ENCODE data around the gene ATG13.
"Not testable (repeated sequence)": the region's sequence is repeated elsewhere in the genome, so short reads cannot be mapped to it uniquely, and the experiment has no call there.

ATG13 gene

GRCh38 chr11:46649180-46649738 is 31.9 kb downstream of the ATG13 start:
- DNase-seq = no peak

- no peak for DNase-seq
These were observed 38.3 kb downstream of the ATG13 start for GRCh38 chr11:46655631-46656030.

GRCh38 chr11:46657186-46657585 is 39.8 kb downstream of the ATG13 start:
- DNase-seq = no peak

GRCh38 chr11:46658259-46658658 is 40.9 kb downstream of the ATG13 start:
- no peak for DNase-seq

GRCh38 chr11:46659908-46660307 is 42.6 kb downstream of the ATG13 start:
- no peak for DNase-seq

- no peak for DNase-seq
These were observed 44.5 kb downstream of the ATG13 start for GRCh38 chr11:46661836-46662235.

- DNase-seq = no peak
These were observed 45.0 kb downstream of the ATG13 start for GRCh38 chr11:46662366-46662765.

GRCh38 chr11:46663277-46663940 is 46.1 kb downstream of the ATG13 start:
- DNase-seq = no peak

- no peak for DNase-seq
These were observed 47.3 kb downstream of the ATG13 start for GRCh38 chr11:46664612-46665011.

- no peak for DNase-seq
These were observed 48.0 kb downstream of the ATG13 start for GRCh38 chr11:46665356-46665755.

GRCh38 chr11:46666516-46666915 is 49.2 kb downstream of the ATG13 start:
- no peak for DNase-seq

GRCh38 chr11:46667043-46667481 is 49.7 kb downstream of the ATG13 start:
- no peak for DNase-seq

- no peak for DNase-seq
These were observed 51.2 kb downstream of the ATG13 start for GRCh38 chr11:46668480-46669085.

- DNase-seq = peak in 1 of 2 donors; percentile 16
These were observed 52.4 kb downstream of the ATG13 start for GRCh38 chr11:46669711-46670139.

GRCh38 chr11:46670521-46670920 is 53.2 kb downstream of the ATG13 start:
- not testable (repeated sequence) for DNase-seq

- DNase-seq = no peak
These were observed 54.6 kb downstream of the ATG13 start for GRCh38 chr11:46671958-46672315.

GRCh38 chr11:46672381-46672839 is 55.1 kb downstream of the ATG13 start:
- DNase-seq = no peak

- DNase-seq = no peak
These were observed 56.5 kb downstream of the ATG13 start for GRCh38 chr11:46673713-46674462.

GRCh38 chr11:46674463-46675287 is 57.3 kb downstream of the ATG13 start:
- peak in 1 of 2 donors; percentile 11 for DNase-seq

GRCh38 chr11:46675288-46675851 is 58.0 kb downstream of the ATG13 start:
- DNase-seq = no peak

GRCh38 chr11:46675949-46676348 is 58.6 kb downstream of the ATG13 start:
- DNase-seq = no peak

- peak in 1 of 2 donors; percentile 45 for DNase-seq
These were observed 59.2 kb downstream of the ATG13 start for GRCh38 chr11:46676436-46677158.
